Lower leg skin (tissue), 4 donors: ENCODE measurements around the gene BMAL1. TPM values are rescaled to one million over a fixed set of nuclear protein-coding genes. Genes with fewer than 3 reads are reported as not detected.

ENCODE experiments used
- DNase-seq, 2 donors: peaks; one replicate each; pipeline ENCODE4 v3.0.0-alpha.2; 2019; ENCODE audit warnings: low spot score in 2 of 2
- H3K4me3 ChIP-seq: fragments of 200-600 bp; sonication (generic); 2 replicates; pipeline ENCODE4 v1.5.1; 2017; ENCODE audit warnings: mild to moderate bottlenecking, low read depth; ENCODE audit not compliant: poor library complexity, severe bottlenecking
- POLR2A ChIP-seq, 2 donors: fragments of 450-650 bp; IDR thresholded peaks; one replicate each; pipeline ENCODE4 v1.6.1; 2016 to 2017; ENCODE audit warnings: antibody characterized with exemption in 2 of 2, mild to moderate bottlenecking in 1 of 2, moderate library complexity in 1 of 2
- WGBS, 2 donors: methylation state at CpG; one replicate each; pipeline ENCODE4 v1.1.5; 2018; 5-methylcytosine and 5-hydroxymethylcytosine counted together
- intact Hi-C: fragments of 100-400 bp; cut with DNase I; formaldehyde crosslinking; loops from one replicate; pipeline ENCODE4 v1.15.0; 2023; ENCODE audit warnings: low total_unique reads
- total RNA-seq, 4 donors: library from RNA; depleted of rRNA; stranded (reverse); fragments of >200 nt; gene quantifications; one replicate each; pipeline ENCODE4 v1.1.0, GENCODE V29; 2016
- TF ChIP-seq, protein P1 (sequence below), 3 donors: fragments of 450-650 bp; IDR thresholded peaks; one replicate each; pipeline ENCODE4 v1.5.1; 2016; ENCODE audit warnings: antibody characterized with exemption in 3 of 3, mild to moderate bottlenecking in 3 of 3, moderate library complexity in 2 of 3

The BMAL1 gene
- total RNA-seq, 4 donors from 2014 or later = 34.8 to 132 (median 61.5) TPM

- intact Hi-C loops = no loop called here
- no peak for TF ChIP-seq POLR2A (IDR thresholded peaks at IDR 0.05)
- TF ChIP-seq, protein P1, sequence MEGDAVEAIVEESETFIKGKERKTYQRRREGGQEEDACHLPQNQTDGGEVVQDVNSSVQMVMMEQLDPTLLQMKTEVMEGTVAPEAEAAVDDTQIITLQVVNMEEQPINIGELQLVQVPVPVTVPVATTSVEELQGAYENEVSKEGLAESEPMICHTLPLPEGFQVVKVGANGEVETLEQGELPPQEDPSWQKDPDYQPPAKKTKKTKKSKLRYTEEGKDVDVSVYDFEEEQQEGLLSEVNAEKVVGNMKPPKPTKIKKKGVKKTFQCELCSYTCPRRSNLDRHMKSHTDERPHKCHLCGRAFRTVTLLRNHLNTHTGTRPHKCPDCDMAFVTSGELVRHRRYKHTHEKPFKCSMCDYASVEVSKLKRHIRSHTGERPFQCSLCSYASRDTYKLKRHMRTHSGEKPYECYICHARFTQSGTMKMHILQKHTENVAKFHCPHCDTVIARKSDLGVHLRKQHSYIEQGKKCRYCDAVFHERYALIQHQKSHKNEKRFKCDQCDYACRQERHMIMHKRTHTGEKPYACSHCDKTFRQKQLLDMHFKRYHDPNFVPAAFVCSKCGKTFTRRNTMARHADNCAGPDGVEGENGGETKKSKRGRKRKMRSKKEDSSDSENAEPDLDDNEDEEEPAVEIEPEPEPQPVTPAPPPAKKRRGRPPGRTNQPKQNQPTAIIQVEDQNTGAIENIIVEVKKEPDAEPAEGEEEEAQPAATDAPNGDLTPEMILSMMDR (IDR thresholded peaks at IDR 0.05) = no peak
- no peak for DNase-seq
- H3K4me3 ChIP-seq = no peak overlapping the region
- 15 to 21% methylated on average over 3 of the region's 3 CpGs for WGBS, 2 donors
These were observed 15.5 kb upstream of the BMAL1 start for GRCh38 chr11:13262096-13262495.

GRCh38 chr11:13268791-13269190 lies 8.8 kb upstream of the BMAL1 start:
- intact Hi-C loops = no loop called here
- DNase-seq = no peak
- no peak overlapping the region for H3K4me3 ChIP-seq
- TF ChIP-seq, protein P1 (IDR thresholded peaks at IDR 0.05) = no peak
- TF ChIP-seq POLR2A (IDR thresholded peaks at IDR 0.05) = no peak

GRCh38 chr11:13269775-13270174 lies 7.8 kb upstream of the BMAL1 start:
- intact Hi-C loops = no loop called here
- no peak for TF ChIP-seq POLR2A (IDR thresholded peaks at IDR 0.05)
- TF ChIP-seq, protein P1 (IDR thresholded peaks at IDR 0.05) = no peak
- DNase-seq = no peak
- no peak overlapping the region for H3K4me3 ChIP-seq

DNA sequence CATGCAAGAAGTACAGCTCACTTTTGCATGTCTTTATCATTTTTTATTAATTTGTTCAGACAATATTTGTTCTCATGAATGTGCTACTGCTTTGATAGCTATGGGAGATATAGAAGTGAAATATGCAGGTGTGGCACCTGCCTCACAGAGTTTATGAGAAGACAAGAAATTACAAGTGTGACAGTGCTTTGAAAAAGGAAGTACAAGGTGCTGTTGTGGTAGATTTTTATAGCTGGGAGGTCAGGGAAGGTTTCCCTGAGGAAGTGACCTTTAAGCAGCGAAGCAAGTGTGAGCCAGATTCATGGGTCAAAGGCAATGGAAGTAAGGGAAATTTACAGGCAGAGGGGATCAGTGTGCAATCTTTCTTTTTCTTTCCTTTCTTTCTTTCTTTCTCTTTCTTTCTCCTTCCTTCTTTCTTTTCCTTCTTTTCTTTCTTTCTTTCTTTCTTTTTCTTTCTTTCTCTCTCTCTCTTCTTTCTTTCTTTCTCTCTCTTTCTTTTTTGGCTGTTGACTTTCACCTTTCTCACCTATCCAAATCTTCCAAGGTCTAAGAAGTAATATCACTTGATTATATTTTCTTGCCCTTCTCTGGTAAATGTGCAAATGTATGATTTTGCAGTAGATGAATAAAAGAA lies 6.4 kb upstream of the BMAL1 start:
- no peak for TF ChIP-seq POLR2A (IDR thresholded peaks at IDR 0.05)
- TF ChIP-seq, protein P1 (IDR thresholded peaks at IDR 0.05) = no peak
- no peak for DNase-seq
- no peak overlapping the region for H3K4me3 ChIP-seq
- 23 to 36% methylated on average over 1 of the region's 1 CpG for WGBS, 2 donors
- intact Hi-C loops = no loop called here

DNA sequence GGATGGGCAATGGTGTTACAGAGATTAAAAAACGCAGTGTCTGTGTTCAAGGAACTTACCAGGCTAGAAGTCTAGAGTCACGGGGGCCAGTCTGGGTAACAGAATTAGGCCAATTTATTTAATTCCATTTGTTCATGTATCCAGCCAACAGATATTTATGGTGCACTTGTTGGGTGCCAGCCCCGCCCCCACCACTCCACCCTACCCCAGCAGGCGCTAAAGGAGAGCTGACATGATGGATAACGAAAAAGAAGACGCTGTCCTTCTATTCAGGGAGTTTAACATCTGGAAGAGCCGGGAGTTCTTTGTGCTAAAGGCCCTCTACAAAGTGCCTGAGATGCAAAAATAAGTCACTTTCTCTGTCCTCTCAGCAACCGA lies 1.1 kb upstream of the BMAL1 start:
- peak overlapping the region; percentile 34 for H3K4me3 ChIP-seq
- no peak for DNase-seq
- intact Hi-C loops = no loop called here
- TF ChIP-seq, protein P1 (IDR thresholded peaks at IDR 0.05) = no peak
- no peak for TF ChIP-seq POLR2A (IDR thresholded peaks at IDR 0.05)
- 9% methylated on average over 8 of the region's 8 CpGs for WGBS, 2 donors
